DND-41 (cell line): Measurements from ENCODE around the gene CTPS2.

Experiments
- ATAC-seq: fragments of 200-7000 bp; cut with Tn5 transposase; 3 replicates; pipeline ENCODE4 v1.9.1; 2021; ENCODE audit warnings: low read depth; ENCODE audit not compliant: insufficient read depth
- DNase-seq: peaks from one replicate; pipeline ENCODE4 v3.0.0-alpha.2; 2020
- H2AFZ ChIP-seq: 2 replicates; pipeline ENCODE4 v1.6.0; 2012; ENCODE audit warnings: low read depth, low read length
- H3K27ac ChIP-seq: 2 replicates; pipeline ENCODE4 v1.5.1; 2012; ENCODE audit warnings: low read length, inconsistent platforms
- H3K27me3 ChIP-seq: fragments of 200-600 bp; sonication (generic); 2 replicates; pipeline ENCODE4 v1.6.0; 2012; ENCODE audit warnings: low read length, mild to moderate bottlenecking, inconsistent platforms; ENCODE audit not compliant: insufficient read depth, poor library complexity
- H3K36me3 ChIP-seq: 2 replicates; pipeline ENCODE4 v1.5.1; 2012; ENCODE audit warnings: low read length, inconsistent platforms; ENCODE audit not compliant: insufficient read depth
- H3K4me1 ChIP-seq: 2 replicates; pipeline ENCODE4 v1.5.1; 2012; ENCODE audit warnings: mild to moderate bottlenecking, low read length; ENCODE audit not compliant: insufficient read depth
- H3K4me2 ChIP-seq: 2 replicates; pipeline ENCODE4 v1.6.0; 2012; ENCODE audit warnings: mild to moderate bottlenecking, moderate library complexity, low read length, inconsistent platforms; ENCODE audit not compliant: insufficient read depth
- H3K4me3 ChIP-seq, 2 experiments: fragments of 200-600 bp in 1 of 2; shearing (Covaris generic) in 1 of 2; 2 replicates each; pipeline ENCODE4 v1.5.1; 2012 to 2016; ENCODE audit warnings: inconsistent platforms in 2 of 2, low read length in 2 of 2, mild to moderate bottlenecking in 2 of 2, low read depth in 1 of 2, moderate library complexity in 1 of 2
- H3K79me2 ChIP-seq: 2 replicates; pipeline ENCODE4 v1.6.0; 2012; ENCODE audit warnings: low read length, inconsistent platforms; ENCODE audit not compliant: insufficient read depth
- H3K9ac ChIP-seq: 2 replicates; pipeline ENCODE4 v1.6.0; 2012; ENCODE audit warnings: low read depth, mild to moderate bottlenecking, inconsistent platforms, low read length, moderate library complexity
- H3K9me3 ChIP-seq: 2 replicates; pipeline ENCODE4 v1.5.1; 2012; ENCODE audit warnings: low read length, moderate library complexity, mild to moderate bottlenecking, inconsistent platforms; ENCODE audit not compliant: insufficient read depth, severe bottlenecking
- H4K20me1 ChIP-seq: 2 replicates; pipeline ENCODE4 v1.6.0; 2012; ENCODE audit warnings: low read length; ENCODE audit not compliant: insufficient read depth
- CTCF ChIP-seq: IDR thresholded peaks from 2 replicates; pipeline ENCODE4 v1.5.1; 2012; ENCODE audit warnings: borderline replicate concordance, low read length, moderate library complexity, mild to moderate bottlenecking; ENCODE audit not compliant: poor library complexity, severe bottlenecking; ENCODE audit errors: extremely low read depth
- EZH2 ChIP-seq: IDR thresholded peaks from 3 replicates; pipeline ENCODE4 v1.6.1; 2012; ENCODE audit warnings: borderline replicate concordance, low read depth, mild to moderate bottlenecking, moderate library complexity, low read length, inconsistent platforms; ENCODE audit not compliant: severe bottlenecking

The CTPS2 gene

GRCh38 chrX:16699389-16699788 is 13.1 kb downstream of the CTPS2 start:
- DNase-seq (no peak), ATAC-seq (no peak)
- TF ChIP-seq EZH2 (no peak), CTCF (no peak)
- Histone ChIP-seq H3K9ac (no peak overlapping the region), H3K4me3 (no peak overlapping the region), H2AFZ (no peak overlapping the region), H3K27ac (no peak overlapping the region), H3K79me2 (no peaks in the 10 kb centered on the region), H3K9me3 (no peaks in the 10 kb centered on the region), H3K4me1 (no peaks in the 10 kb centered on the region), H3K4me2 (no peak overlapping the region), H4K20me1 (no peaks in the 10 kb centered on the region), H3K27me3 (no peaks in the 10 kb centered on the region), H3K36me3 (peaks cover 13% of the 10 kb centered on the region)

- Histone ChIP-seq H3K4me1 (no peaks in the 10 kb centered on the region), H3K27me3 (no peaks in the 10 kb centered on the region), H3K4me2 (no peak overlapping the region), H3K27ac (no peak overlapping the region), H3K79me2 (no peaks in the 10 kb centered on the region), H4K20me1 (no peaks in the 10 kb centered on the region), H3K9ac (no peak overlapping the region), H3K4me3 (no peak overlapping the region), H3K36me3 (peaks cover 26% of the 10 kb centered on the region), H2AFZ (no peak overlapping the region), H3K9me3 (no peaks in the 10 kb centered on the region)
- no peak for ATAC-seq
- TF ChIP-seq CTCF, result no peak
- no peak for TF ChIP-seq EZH2
- DNase-seq, result no peak
These were observed 15.5 kb downstream of the CTPS2 start for GRCh38 chrX:16696956-16697355.

- no peaks in the 10 kb centered on the region for H3K4me1 ChIP-seq
- H3K27ac ChIP-seq, result no peak overlapping the region
- no peak overlapping the region for H3K4me2 ChIP-seq
- ATAC-seq, result peak; percentile 72; the same call in 2 of the 3 replicates
- no peaks in the 10 kb centered on the region for H3K27me3 ChIP-seq
- peaks cover 33% of the 10 kb centered on the region for H3K36me3 ChIP-seq
- DNase-seq, result peak; percentile 55
- H4K20me1 ChIP-seq, result no peaks in the 10 kb centered on the region
- H3K79me2 ChIP-seq, result no peaks in the 10 kb centered on the region
- TF ChIP-seq CTCF (peak; percentile 82), EZH2 (no peak)
- H3K9ac ChIP-seq, result no peak overlapping the region
- H2AFZ ChIP-seq, result no peak overlapping the region
- H3K4me3 ChIP-seq, result no peak overlapping the region
- H3K9me3 ChIP-seq, result no peaks in the 10 kb centered on the region
These were observed 17.3 kb downstream of the CTPS2 start for GRCh38 chrX:16695079-16695676.
